Cardiac muscle cell (in vitro differentiated cells and primary cell): ENCODE results near the gene R3HCC1L. TPM values are rescaled to one million over a fixed set of nuclear protein-coding genes. Genes with fewer than 3 reads are reported as not detected.

Experiments used
- DNase-seq, 2 donors: peaks; one replicate each; pipeline versions ENCODE4 v3.0.0 to v3.0.0-alpha.2; 2010 to 2017; ENCODE audit warnings: low read depth in 1 of 2, low spot score in 1 of 2
- H3K27ac ChIP-seq: fragments of 200-600 bp; sonication (generic); 2 replicates; pipeline ENCODE4 v1.5.1; 2016
- H3K27me3 ChIP-seq: fragments of 200-600 bp; sonication (generic); 2 replicates; pipeline ENCODE4 v1.6.0; 2016; ENCODE audit warnings: control low read depth
- H3K36me3 ChIP-seq: fragments of 200-600 bp; sonication (generic); 2 replicates; pipeline ENCODE4 v1.5.1; 2016; ENCODE audit warnings: control low read depth
- H3K4me1 ChIP-seq: fragments of 200-600 bp; sonication (generic); 2 replicates; pipeline ENCODE4 v1.8.1; 2017; ENCODE audit warnings: low read depth, mild to moderate bottlenecking, mixed run types
- H3K4me3 ChIP-seq: fragments of 200-600 bp; sonication (generic); 2 replicates; pipeline ENCODE4 v1.5.1; 2016; ENCODE audit warnings: mild to moderate bottlenecking
- H3K9me3 ChIP-seq: fragments of 200-600 bp; sonication (generic); 2 replicates; pipeline ENCODE4 v1.5.1; 2017; ENCODE audit warnings: low read depth, mild to moderate bottlenecking, control low read depth
- CTCF ChIP-seq: IDR thresholded peaks from 2 replicates; pipeline ENCODE4 v1.5.1; 2012; ENCODE audit warnings: low read depth, mild to moderate bottlenecking, low read length
- polyA plus RNA-seq: library from polyadenylated mRNA; unstranded; fragments of >200 nt; fragmentation: Nextera tagmentation; extraction: Ambion mirVana; gene quantifications from 2 replicates; pipeline ENCODE4 v1.2.1, GENCODE V29; 2016
- total RNA-seq: library from RNA; depleted of rRNA; stranded (reverse); fragments of >200 nt; gene quantifications from 2 replicates; pipeline ENCODE4 v1.2.3, GENCODE V29; 2016

The R3HCC1L gene
- total and polyA plus RNA-seq, 2 experiments from 2014 or later: 15.8 to 16.9 TPM

GRCh38 chr10:98193037-98193436, 58.6 kb downstream of the R3HCC1L start:
- no peak overlapping the region for H3K27ac ChIP-seq
- H3K4me3 ChIP-seq: no peak overlapping the region
- H3K36me3 ChIP-seq: no peaks in the 10 kb centered on the region
- no peaks in the 10 kb centered on the region for H3K27me3 ChIP-seq
- H3K9me3 ChIP-seq: no peaks in the 10 kb centered on the region
- DNase-seq: no peak
- TF ChIP-seq CTCF: no peak
- no peaks in the 10 kb centered on the region for H3K4me1 ChIP-seq

GRCh38 chr10:98194633-98195032, 60.2 kb downstream of the R3HCC1L start:
- Histone ChIP-seq H3K36me3 (no peaks in the 10 kb centered on the region), H3K9me3 (no peaks in the 10 kb centered on the region), H3K4me3 (no peak overlapping the region), H3K27ac (no peak overlapping the region), H3K27me3 (no peaks in the 10 kb centered on the region), H3K4me1 (no peaks in the 10 kb centered on the region)
- DNase-seq: no peak
- no peak for TF ChIP-seq CTCF

- Histone ChIP-seq H3K27ac (no peak overlapping the region), H3K36me3 (no peaks in the 10 kb centered on the region), H3K27me3 (no peaks in the 10 kb centered on the region), H3K4me1 (no peaks in the 10 kb centered on the region), H3K4me3 (no peak overlapping the region), H3K9me3 (no peaks in the 10 kb centered on the region)
- no peak for TF ChIP-seq CTCF
- DNase-seq: no peak
These were observed 60.7 kb downstream of the R3HCC1L start for GRCh38 chr10:98195120-98195519.

- Histone ChIP-seq H3K4me3 (no peak overlapping the region), H3K27me3 (no peaks in the 10 kb centered on the region), H3K9me3 (no peaks in the 10 kb centered on the region), H3K27ac (no peak overlapping the region), H3K36me3 (no peaks in the 10 kb centered on the region), H3K4me1 (no peaks in the 10 kb centered on the region)
- no peak for DNase-seq
- TF ChIP-seq CTCF: no peak
These were observed 62.5 kb downstream of the R3HCC1L start for GRCh38 chr10:98196985-98197384.

GRCh38 chr10:98201760-98202159, 67.3 kb downstream of the R3HCC1L start:
- H3K36me3 ChIP-seq: no peaks in the 10 kb centered on the region
- no peak for TF ChIP-seq CTCF
- H3K27me3 ChIP-seq: no peaks in the 10 kb centered on the region

GRCh38 chr10:98202378-98202777, 67.9 kb downstream of the R3HCC1L start:
- TF ChIP-seq CTCF: no peak
- Histone ChIP-seq H3K4me3 (no peak overlapping the region), H3K4me1 (no peaks in the 10 kb centered on the region), H3K27me3 (no peaks in the 10 kb centered on the region), H3K27ac (no peak overlapping the region), H3K36me3 (no peaks in the 10 kb centered on the region), H3K9me3 (no peaks in the 10 kb centered on the region)
- no peak for DNase-seq

More at GRCh38 chr10:98201760-98202159, 67.3 kb downstream of the R3HCC1L start:
- no peak overlapping the region for H3K27ac ChIP-seq
- H3K9me3 ChIP-seq: no peaks in the 10 kb centered on the region
- no peaks in the 10 kb centered on the region for H3K4me1 ChIP-seq
- no peak overlapping the region for H3K4me3 ChIP-seq
- no peak for DNase-seq
